ENCODE measurements around the gene BNIP5.
A peak's percentile ranks its signal among the peaks of the same experiment; 100 is the strongest.
"Not testable (repeated sequence)": the region's sequence is repeated elsewhere in the genome, so short reads cannot be mapped to it uniquely, and the experiment has no call there.

Gene BNIP5

DNA sequence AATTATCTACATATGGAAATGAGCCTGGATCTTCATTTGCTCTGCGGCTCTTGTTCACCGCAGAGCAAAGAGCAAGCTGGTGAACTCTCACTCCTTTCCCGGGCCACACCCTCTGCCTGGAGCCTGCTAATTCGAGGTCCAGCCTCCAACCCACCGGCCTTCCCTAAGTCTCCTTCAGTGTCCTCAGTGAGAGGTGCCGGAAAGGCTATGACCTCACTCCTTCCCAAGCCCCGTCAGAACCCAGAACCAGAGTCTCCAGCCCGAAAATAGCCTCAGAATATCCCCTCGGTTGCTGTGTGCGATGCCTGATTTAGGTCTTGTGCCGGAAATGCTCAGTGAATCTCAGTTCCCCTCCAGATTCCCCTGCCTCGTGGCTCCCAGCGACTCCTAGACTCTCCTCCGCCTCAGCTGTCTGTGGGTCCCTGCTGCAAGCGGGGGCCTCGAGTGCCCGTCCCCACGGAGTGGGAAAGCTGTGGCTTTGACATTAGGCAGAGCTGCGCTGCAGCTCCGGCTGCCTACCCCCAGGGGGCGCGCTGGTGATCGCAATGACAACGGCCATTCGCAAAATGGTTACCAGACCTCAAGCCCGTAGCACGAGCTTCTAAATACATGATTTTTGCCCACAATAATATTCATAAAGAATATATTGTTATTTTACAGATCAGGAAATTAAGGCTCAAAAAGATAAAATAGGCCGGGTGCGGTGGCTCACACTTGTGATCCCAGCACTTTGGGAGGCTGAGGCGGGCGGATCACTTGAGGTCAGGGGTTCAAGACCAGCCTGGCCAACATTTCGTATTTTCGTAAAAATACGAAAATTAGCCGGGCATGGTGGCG, 4.1 kb upstream of the BNIP5 start:
- DNase-seq, result peak; percentile 31

DNA sequence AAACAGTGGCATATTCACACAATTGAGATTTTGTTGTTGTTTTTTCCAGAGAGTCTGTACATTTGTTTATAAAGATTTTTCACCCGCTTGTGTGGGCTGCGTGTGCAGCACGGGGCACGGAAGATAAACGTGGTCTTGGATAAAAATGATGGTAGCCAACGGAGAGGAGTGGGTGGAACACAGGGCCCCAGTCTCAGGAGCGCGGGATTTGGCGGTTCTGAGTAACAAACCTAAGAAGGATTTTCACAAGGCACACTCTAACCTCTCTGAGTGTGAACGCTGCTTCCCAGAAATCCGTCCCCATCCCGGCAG, 3.6 kb upstream of the BNIP5 start:
- no peak for DNase-seq

DNA sequence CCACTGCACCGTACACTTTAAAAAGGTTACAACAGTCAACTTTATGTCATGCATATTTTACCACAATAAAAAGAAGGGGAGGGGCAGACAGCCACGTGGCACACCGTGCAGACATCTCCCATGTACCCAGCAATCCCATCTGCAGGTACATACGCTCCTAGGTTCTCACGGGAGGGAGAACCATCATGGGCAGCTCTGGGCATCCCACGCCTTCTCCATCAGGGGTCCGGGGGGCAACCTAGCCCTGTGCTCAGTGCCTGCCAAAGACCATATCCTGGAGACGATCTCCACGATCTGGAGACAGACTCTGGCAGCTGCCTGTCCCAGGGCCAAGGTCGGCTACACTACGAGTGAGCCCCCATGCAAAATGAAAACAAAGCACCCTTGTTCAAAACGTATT, 2.5 kb upstream of the BNIP5 start:
- no peak for DNase-seq

DNA sequence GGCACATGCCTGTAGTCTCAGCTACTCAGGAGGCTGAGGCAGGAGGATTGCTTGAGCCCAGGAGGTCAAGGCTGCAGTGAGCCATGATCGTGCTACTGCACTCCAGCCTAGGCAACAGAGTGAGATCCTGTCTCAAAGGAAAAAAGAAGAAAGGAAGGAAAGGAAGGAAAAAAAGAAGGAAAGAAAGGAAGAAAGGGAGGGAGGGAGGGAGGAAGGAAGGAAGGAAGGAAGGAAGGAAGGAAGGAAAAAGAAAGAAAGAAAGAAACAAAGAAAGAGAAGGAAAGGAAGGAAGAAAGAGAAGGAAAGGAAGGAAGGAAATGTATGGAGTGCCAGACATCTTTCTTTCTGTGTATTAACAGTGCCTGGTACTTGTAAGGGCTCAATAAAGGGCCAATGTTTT, 1.5 kb upstream of the BNIP5 start:
- DNase-seq, result not testable (repeated sequence)

DNA sequence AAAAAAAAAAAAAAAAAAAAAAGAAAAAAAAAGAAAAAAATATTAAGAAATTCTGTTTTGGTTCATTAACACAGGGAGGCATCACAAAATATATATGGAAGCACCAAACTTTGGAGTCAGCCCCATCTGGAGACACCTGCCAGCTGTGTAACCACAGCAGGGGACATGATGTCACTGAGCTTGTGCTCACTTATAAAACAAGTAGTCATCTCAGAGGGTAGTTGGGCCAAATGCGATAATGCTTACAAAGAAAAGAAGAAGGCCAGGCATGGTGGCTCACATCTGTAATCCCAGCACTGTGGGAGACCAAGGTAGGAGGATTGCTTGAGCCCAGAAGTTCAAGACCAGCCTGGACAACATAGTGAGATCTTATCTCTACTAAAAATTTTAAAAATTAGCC, 1.1 kb upstream of the BNIP5 start:
- DNase-seq, result no peak

DNA sequence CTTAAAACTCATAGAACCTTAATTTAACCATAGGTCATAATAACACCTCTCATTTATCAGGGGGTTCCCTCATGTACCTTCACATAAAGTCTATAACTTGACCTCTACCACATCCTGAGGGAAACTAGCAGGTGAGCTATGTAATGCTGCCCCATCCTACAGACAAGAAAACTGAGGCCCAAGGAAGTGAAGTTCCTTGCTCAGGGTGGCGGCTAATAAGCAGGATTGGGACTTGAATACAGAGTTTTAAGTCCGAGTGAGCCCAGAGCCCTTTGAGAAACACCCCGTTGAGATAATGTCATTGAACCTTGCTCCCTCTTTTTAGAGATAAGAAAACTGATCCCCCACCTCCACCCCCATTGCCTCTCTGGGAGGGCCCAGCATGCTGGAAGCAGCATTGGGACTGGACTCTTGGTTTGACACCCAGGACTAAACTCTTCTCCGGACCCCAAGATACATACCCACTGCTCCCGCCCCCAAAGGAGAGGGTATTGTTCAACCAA, 429 bp downstream of the BNIP5 start:
- DNase-seq, result no peak

DNA sequence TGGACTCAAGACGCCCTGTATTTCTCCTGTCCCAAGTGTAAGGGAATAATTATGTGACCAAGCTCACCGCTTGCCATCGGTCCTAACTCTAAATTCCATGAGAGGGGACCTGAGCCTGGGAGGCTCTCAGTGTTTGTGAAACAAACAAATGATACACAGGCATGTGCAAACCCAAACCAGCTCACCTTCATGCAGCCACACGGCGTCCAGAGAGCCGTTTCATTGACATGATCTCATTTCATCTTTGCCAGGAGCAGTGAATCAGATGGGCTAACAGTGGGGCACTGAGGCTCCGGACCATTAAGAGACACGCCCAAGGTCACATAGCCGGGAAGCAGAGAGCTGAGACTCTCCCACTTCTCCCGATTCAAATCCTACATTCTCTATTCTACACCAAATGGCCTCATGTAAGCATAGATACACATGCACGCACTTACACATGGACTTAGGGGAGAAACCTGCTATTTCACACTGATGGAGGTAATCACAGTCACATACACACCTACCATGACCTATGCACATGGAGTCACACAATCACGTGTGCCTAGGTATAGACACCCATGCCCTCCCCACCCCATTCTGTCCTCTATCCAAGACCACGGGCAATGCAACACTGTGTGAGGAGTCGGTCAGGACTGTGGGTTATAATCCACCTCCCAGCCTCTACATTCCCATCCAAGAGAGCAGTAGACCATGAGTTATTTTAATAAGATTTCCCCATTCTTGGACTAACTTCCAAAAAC, 1.1 kb downstream of the BNIP5 start:
- no peak for DNase-seq

DNA sequence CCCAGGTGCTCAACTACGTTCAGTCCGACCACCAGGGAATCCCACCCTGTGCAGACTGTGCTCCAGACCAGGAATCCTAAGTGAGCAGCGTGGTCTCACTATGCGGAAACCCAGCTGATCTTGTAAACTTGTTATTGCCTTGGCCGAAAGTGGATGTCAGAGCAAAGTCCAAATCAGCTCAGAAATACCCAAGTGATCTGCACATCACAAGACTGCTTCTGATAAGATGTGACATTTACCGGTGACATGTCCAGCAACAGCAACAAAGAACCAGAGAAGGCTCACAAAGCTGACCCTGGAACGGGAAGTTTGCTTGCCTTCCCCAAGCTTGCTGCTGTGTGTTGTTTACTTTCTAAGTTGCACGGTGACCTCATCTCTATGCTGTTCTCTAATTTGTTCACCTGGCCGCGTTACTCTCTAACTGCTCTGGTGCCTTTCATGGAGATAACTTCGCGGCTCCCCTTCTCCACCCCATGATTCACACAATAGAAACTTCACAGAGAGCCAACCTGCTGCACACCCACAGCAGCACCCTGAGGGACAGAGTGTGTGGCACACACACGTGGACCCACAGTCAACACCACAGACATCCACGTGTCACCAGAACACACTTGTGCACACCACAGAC, 1.7 kb downstream of the BNIP5 start:
- DNase-seq, result no peak

DNA sequence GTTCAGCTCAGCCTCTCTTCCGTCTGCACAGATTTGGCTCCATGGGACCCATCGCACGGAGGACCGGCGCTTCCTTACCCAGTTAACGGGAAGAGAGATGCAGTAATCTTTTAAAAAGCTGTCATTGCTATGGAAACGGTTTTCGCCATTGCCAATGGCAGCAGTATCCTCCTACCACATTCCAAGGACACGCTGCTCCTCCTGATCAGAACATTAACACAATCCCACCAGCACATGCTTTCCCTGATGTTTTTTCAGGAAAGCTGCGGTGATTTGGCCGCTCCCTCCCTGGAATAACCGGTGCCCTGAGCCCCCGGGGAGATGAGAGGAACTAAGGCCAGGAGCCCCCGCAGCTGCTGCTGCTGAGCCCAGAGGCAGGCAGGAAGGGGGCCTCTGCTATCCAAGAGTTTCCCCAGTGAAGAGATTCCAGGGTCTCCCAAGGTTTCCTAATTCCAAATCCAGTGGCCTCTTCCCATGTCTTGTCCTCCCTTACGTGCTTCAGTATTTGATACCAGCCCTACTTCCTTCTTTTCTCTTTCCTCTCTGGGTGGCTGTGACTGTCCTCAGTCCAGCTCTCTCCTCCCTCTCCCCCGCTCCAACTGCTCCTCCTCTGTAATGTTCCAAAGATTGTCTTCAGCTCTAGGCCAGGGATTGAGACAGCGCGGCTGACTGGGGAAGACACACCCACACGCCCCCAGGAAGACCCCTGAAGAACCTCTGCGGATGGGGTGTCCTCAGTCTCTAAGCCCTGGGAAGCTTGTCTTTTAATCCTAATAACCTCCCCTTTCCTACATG, 2.6 kb downstream of the BNIP5 start:
- DNase-seq, result no peak

DNA sequence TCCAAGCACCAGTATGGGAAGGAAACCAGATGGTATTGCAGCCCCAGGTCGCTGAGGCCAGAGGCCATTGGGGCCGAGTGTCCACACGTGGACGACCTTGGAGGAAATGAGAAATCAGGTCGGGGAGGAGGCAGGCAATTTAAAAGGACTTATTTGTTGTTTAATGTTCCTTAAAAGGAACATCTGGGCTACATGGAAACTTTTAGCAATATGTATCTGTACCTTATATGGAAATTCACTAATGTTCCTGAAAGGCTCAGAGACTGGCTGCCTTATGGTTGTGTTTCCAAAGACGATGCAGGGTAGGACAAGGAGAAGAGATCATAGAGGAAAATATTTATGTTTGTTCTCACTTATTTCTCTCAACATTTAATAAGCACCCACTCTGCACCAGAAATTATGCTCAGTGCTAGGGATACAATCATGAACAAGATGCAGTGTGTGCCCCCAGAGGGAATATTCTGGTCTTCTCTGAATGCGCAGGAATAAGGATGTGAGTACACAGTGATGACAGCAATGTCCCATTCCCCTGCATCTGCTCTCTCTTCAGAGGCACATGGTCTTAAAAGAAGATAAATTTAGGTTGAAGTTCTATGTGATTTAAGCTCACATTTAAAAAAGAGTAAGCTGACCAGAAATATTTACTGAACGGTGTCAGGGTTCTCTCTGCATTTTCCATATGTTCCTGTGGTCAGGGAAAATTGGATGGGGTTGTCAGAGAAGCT, 3.4 kb downstream of the BNIP5 start:
- DNase-seq, result no peak

DNA sequence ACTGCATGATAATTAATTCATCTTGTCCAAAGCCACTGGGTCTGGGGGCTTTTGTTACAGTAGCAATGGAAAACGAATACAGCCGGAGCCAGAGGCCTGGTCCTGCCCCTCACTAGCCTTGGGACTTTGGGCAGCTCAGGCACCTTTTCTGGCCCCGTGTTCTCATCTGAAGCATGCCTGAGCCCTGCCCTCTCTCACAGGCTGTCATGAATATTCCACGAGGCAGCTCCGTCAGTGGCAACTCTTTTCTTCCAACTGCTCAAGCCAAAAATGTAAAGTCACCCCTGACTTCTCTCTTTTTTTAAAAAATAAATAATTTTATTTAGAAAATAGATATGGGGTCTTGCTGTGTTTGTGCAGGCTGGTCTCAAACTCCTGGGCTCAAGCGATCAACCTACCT, 5.3 kb downstream of the BNIP5 start:
- no peak for DNase-seq

DNA sequence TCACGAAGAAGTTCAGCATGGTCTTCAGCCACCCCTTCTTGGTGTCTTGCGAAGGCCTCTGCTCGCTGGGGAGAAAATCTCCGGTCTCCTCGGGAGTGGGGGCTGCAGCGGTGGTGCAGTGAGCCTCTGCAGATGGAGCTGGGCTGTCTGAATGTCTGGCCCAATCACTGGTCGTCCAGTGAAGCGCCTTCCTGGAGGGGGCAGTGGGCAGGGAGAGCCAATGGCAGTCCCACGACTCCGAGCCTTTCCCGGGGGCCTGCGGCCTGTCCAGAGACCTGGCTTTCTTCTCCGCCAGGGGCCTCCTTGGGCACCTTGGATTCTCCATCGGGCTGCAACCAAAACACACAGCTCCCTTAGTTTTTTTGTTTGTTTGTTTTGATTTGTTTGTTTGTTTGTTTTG, 6.3 kb downstream of the BNIP5 start:
- no peak for DNase-seq

DNA sequence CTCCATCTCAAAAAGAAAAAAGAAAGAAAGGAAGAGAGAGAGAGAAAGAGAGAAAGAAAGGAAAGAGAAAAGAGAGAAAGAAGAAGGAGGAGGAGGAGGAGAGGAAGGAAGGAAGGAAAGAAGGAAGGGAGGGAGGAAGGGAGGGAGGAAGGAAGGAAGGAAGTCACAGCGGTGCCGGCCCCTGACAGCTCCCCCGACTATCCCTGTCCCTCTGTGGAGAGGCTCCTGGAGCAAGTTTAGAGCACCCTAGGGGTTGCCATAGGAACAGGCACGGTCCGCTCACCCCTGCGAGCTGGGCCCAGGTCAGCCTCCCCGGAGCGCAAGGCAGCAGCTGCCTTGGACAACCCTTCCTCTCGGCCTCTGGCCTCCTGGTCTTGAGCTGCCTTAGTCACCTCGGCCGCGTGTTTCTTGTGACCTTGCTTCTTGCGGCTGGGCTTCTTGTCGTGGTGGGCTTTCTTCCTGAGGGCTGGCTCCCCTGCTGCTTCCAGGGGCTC, 6.8 kb downstream of the BNIP5 start:
- no peak for DNase-seq

DNA sequence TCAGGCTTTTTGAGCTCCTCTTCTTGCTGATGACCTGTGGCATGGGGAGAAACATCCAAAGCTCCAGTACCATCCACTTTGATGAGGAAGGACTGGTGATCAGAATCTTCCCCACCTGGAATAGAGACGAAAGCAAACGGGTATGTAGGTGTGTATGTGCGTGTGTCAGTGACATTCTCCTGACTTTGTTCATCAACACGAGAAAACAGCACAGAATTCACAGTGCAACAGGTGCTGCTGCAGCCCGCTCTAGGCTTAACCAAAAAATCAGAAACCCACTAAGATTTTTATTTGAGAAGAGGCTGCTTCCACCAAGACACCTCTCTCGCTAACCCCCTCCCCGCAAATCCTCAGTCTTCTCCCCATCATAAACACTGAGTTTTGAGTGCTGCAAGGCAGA, 8.1 kb downstream of the BNIP5 start:
- DNase-seq, result no peak

DNA sequence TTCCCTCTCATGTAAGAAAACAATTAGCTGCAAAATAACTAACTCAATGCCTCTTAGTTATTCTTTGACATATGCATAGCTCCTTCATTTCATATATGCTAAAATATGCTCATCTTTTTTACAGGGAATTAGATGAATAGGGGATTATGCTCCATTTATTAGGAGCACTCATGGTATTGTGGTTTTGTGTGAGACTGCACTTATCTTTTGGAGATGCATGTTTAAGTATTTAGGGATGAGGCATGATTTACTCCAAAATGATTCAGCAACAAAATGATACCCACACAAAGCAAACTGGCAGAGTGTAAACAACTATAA, 8.8 kb downstream of the BNIP5 start:
- no peak for DNase-seq

DNA sequence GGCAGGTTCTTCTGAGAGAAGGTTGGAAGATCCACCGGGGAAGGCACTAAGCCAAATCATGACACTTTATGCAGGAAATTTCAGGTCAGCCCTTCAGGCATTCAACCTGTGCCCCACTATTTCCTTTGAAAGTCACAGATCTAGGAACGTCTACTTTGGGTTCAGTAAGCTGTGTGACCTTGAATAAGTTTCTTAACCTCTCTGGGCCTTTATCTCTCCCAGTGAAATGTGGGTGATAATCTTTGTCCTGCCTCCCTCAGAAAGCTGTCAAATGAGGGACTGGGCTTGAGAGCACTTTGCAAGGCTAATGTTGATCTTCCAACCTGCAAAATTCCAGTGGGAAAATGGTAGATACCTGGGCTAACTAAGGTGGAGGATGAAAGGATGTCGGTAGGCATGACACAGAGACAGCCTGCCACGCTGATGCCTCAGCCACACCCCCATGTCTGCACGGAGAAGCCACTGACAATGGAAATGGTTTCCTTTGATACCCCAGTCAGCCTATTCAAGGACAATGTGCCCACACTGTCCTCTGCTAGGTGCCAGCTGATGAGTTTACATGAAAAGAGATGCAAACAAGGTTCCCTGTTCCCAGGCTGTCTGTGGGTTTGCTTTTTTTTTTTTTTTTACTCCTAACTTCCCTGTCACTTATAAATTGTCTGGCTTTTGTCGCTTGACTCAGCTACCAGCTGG, 9.3 kb downstream of the BNIP5 start:
- no peak for DNase-seq

DNA sequence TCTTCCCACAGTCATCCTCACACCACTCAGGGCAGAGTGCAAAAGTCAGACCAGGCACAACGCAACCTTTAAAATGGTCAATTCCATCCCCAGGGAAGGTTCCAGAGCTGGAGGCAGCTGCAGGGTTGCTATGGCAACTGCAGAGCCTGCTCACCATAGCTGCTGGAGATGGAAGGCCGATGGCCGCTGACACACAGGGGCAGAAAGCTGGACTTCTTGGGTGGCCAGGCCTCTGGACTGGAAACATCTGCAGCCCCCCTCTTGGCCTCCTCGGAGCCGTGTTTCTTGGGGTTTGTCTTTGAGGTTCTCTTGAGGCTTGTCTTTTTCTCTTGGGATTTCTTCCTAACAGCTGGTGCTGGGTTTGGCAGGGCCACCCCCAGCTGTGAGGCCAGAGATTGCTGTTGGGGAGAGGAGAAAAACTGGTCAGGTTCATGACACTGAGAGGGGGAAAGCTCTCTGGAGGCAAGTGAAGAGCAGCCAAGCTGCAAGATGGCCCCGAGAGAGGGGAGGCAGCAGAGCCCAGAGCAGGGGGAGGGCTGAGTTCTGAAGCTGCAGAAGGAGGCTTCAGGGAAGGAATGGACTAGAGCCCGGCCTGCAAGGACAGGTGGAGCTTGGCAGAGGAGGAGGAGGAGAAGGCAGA, 10.2 kb downstream of the BNIP5 start:
- DNase-seq, result no peak

DNA sequence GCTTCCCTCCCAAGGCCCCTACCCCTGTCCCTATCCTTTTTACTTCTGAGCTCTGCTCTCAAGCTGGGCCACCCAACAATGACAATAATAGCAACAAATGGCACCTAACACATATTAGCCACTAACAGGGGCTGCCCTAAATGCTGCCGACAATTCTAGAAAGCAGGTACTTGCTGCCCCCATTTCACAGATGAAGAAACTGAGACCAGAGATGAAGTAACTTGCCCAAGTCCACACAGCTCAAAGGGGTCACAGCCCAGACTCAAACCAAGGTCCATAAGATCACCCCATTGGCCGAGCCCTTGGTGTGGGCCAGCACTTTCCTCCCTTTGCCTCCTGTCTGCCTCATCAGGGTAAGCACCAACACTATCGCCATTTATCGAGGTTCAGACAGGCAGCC, 12.0 kb downstream of the BNIP5 start:
- DNase-seq, result no peak

DNA sequence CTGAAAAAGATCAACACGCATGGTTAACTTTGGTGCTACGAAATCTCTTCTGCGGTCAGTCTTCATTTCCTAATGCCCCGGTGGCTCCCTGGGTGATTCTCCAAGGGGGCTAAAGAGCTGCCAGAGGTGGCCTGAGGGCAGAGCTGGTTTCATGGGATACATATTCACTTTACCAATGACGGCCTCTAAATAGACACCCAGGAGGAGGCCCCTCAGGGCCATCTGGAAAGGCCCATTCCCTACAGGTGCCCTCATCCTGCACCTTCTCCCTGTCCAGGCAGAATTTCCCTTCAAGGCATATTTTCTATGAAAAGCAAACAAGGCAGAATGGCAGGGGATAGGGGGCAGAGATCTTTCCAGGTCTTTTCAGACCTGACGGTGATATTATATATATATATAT, 12.5 kb downstream of the BNIP5 start:
- no peak for DNase-seq

DNA sequence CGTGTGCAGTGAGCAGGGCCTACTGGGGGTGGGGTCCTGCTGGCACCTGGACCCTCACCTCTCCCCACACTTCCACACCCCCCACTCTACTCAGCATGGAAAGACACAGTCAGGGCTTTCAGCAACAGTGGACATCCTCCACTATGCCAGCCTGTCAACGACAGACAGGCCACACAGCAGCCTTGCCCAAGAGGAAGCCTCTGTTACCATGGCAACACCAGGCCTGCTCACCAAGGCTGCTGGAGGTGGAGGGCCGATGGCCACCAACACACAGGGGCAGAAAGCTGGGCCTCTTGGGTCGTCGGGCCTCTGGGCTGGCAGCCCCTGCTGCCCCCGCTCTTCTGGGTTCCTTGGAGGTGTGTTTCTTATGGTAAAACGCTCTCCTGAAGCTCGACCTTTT, 13.6 kb downstream of the BNIP5 start:
- DNase-seq, result no peak

DNA sequence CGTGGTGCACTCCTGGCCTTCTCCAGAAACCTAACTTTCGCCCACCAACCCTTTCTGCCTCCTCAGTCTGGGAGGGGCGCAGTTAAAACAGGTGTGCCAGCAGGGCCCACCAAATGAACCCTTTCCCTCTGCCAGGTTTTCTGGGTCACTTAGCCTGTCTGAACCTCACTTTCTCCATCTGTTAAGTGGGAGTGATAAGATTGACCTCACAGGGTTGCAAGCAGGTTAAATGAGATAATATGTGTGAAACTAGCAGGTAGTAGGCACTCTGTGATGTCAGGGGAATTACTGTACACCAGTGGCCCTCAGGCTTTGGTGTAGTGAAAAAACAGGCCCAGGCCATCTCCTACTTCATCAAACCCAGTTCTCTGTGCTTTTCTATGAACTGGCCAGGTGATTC, 14.1 kb downstream of the BNIP5 start:
- no peak for DNase-seq

All from NCI-H226 (cell line).